Thyroid gland (tissue), 4 donors: ENCODE measurements around the gene BACE1. TPM values are rescaled to one million over a fixed set of nuclear protein-coding genes. Genes with fewer than 3 reads are reported as not detected.
"Not testable (repeated sequence)": the region's sequence is repeated elsewhere in the genome, so short reads cannot be mapped to it uniquely, and the experiment has no call there.

Experiments
- DNase-seq, 2 donors: peaks; one replicate each; pipeline ENCODE4 v3.0.0-alpha.2; 2019
- H3K27ac ChIP-seq, 3 donors: fragments of 200-600 bp; sonication (generic); 1 replicate in 2 of 3; 2 replicates in 1 of 3; pipeline ENCODE4 v1.5.1; 2016 to 2019; ENCODE audit warnings: mild to moderate bottlenecking in 1 of 3, moderate library complexity in 1 of 3
- H3K27me3 ChIP-seq: fragments of 200-600 bp; sonication (generic); one replicate; pipeline ENCODE4 v1.5.1; 2019
- H3K36me3 ChIP-seq, 2 donors: fragments of 200-600 bp; sonication (generic); one replicate each; pipeline ENCODE4 v1.5.1; 2016 to 2019
- H3K4me1 ChIP-seq, 2 donors: fragments of 200-600 bp; sonication (generic); one replicate each; pipeline ENCODE4 v1.5.1; 2017 to 2019
- H3K4me3 ChIP-seq, 3 donors: fragments of 200-600 bp; sonication (generic); replicated peaks in 1 of 3; 1 replicate in 2 of 3; 2 replicates in 1 of 3; pipeline ENCODE4 v1.5.1; 2016; ENCODE audit warnings: mild to moderate bottlenecking in 1 of 3
- H3K9me3 ChIP-seq: fragments of 200-600 bp; sonication (generic); one replicate; pipeline ENCODE4 v1.5.1; 2017
- CTCF ChIP-seq, 6 experiments: fragments of 200-600 bp in 3 of 6; fragments of 450-650 bp in 3 of 6; sonication (generic) in 3 of 6; IDR thresholded peaks; one replicate each; pipeline ENCODE4 v1.5.1; 2016 to 2019; ENCODE audit warnings: antibody characterized with exemption in 6 of 6, mild to moderate bottlenecking in 2 of 6, inconsistent platforms in 1 of 6, moderate library complexity in 1 of 6
- POLR2A ChIP-seq, 2 donors: fragments of 450-650 bp; IDR thresholded peaks; one replicate each; pipeline ENCODE4 v1.6.1; 2017; ENCODE audit warnings: antibody characterized with exemption in 2 of 2, mild to moderate bottlenecking in 2 of 2, moderate library complexity in 1 of 2
- WGBS, 2 donors: methylation state at CpG; one replicate each; pipeline ENCODE4 v1.1.5; 2017; 5-methylcytosine and 5-hydroxymethylcytosine counted together
- intact Hi-C: fragments of 100-400 bp; cut with DNase I; formaldehyde crosslinking; loops from one replicate; pipeline ENCODE4 v1.15.1; 2023
- total RNA-seq, 4 donors: library from RNA; depleted of rRNA; stranded (reverse); fragments of >200 nt; gene quantifications; one replicate each; pipeline ENCODE4 v1.2.3, GENCODE V29; 2016

The BACE1 gene
- total RNA-seq, 4 donors from 2014 or later = 17.6 to 28.4 (median 21.4) TPM

- no peak for DNase-seq
- TF ChIP-seq POLR2A (IDR thresholded peaks at IDR 0.05) = no peak
- H3K4me3 ChIP-seq = no peak overlapping the region
- intact Hi-C loops = no loop called here
- no peaks in the 10 kb centered on the region for H3K27me3 ChIP-seq
- no peaks in the 10 kb centered on the region for H3K9me3 ChIP-seq
- no peak overlapping the region for H3K27ac ChIP-seq
- H3K4me1 ChIP-seq = no peaks in the 10 kb centered on the region
- H3K36me3 ChIP-seq = peaks cover 24 to 34% of the 10 kb centered on the region in 2 donors
- 85 to 92% methylated on average over 6 of the region's 6 CpGs for WGBS, 2 donors
These were observed 34.9 kb downstream of the BACE1 start for GRCh38 chr11:117281159-117281558.

- no peak overlapping the region for H3K27ac ChIP-seq
- no peaks in the 10 kb centered on the region for H3K4me1 ChIP-seq
- H3K4me3 ChIP-seq = no peak overlapping the region
- intact Hi-C loops = no loop called here
- H3K27me3 ChIP-seq = no peaks in the 10 kb centered on the region
- no peaks in the 10 kb centered on the region for H3K9me3 ChIP-seq
- no peak for TF ChIP-seq POLR2A (IDR thresholded peaks at IDR 0.05)
- no peak for TF ChIP-seq CTCF (IDR thresholded peaks at IDR 0.05)
- DNase-seq = no peak
- WGBS, 2 donors = 87 to 91% methylated on average over 4 of the region's 4 CpGs
- peaks cover 24 to 26% of the 10 kb centered on the region in 2 donors for H3K36me3 ChIP-seq
These were observed 36.2 kb downstream of the BACE1 start for GRCh38 chr11:117279711-117280376.

- 87 to 89% methylated on average over 2 of the region's 2 CpGs for WGBS, 2 donors
- intact Hi-C loops = no loop called here
- Histone ChIP-seq H3K4me3 (no peak overlapping the region), H3K4me1 (no peaks in the 10 kb centered on the region), H3K27me3 (no peaks in the 10 kb centered on the region), H3K9me3 (no peaks in the 10 kb centered on the region), H3K36me3 (peaks cover 16 to 19% of the 10 kb centered on the region in 2 donors), H3K27ac (no peak overlapping the region)
- no peak for DNase-seq
- TF ChIP-seq POLR2A (IDR thresholded peaks at IDR 0.05) = no peak
- no peak for TF ChIP-seq CTCF (IDR thresholded peaks at IDR 0.05)
These were observed 37.7 kb downstream of the BACE1 start for GRCh38 chr11:117278347-117278746.

- H3K4me1 ChIP-seq = no peaks in the 10 kb centered on the region
These were observed 42.3 kb downstream of the BACE1 start for GRCh38 chr11:117273550-117274289.

GRCh38 chr11:117272175-117272574 lies 43.9 kb downstream of the BACE1 start:
- H3K27me3 ChIP-seq, intact Hi-C loops, DNase-seq, H3K27ac ChIP-seq, H3K36me3 ChIP-seq, H3K4me1 ChIP-seq, H3K4me3 ChIP-seq, H3K9me3 ChIP-seq: not testable (repeated sequence)
- 95% methylated on average over 5 of the region's 5 CpGs for WGBS, 2 donors

More at GRCh38 chr11:117273550-117274289, 42.3 kb downstream of the BACE1 start:
- intact Hi-C loops = no loop called here
- no peak for DNase-seq
- TF ChIP-seq POLR2A (IDR thresholded peaks at IDR 0.05) (no peak), CTCF (IDR thresholded peaks at IDR 0.05) (no peak)
- Histone ChIP-seq H3K4me3 (no peak overlapping the region), H3K27me3 (no peaks in the 10 kb centered on the region), H3K9me3 (no peaks in the 10 kb centered on the region), H3K27ac (no peak overlapping the region), H3K36me3 (peaks cover 0 to 5% of the 10 kb centered on the region in 2 donors)
- WGBS, 2 donors = 86 to 90% methylated on average over 9 of the region's 9 CpGs

- no peak for DNase-seq
- Histone ChIP-seq H3K27me3 (no peaks in the 10 kb centered on the region), H3K36me3 (peaks cover 4 to 5% of the 10 kb centered on the region in 2 donors), H3K4me3 (no peak overlapping the region), H3K4me1 (no peaks in the 10 kb centered on the region), H3K9me3 (no peaks in the 10 kb centered on the region), H3K27ac (no peak overlapping the region)
- no peak for TF ChIP-seq POLR2A (IDR thresholded peaks at IDR 0.05)
- TF ChIP-seq CTCF (IDR thresholded peaks at IDR 0.05) = no peak
- WGBS, 2 donors = 90 to 92% methylated on average over 4 of the region's 4 CpGs
- intact Hi-C loops = no loop called here
These were observed 44.8 kb downstream of the BACE1 start for GRCh38 chr11:117271208-117271607.
